Activated naive CD8-positive, alpha-beta T cell treated with anti-CD3 and anti-CD28 coated beads for 36 hours (primary cell): ENCODE results near the gene FAM124A. TPM values are rescaled to one million over a fixed set of nuclear protein-coding genes. Genes with fewer than 3 reads are reported as not detected.

ENCODE experiments used
- DNase-seq: peaks from one replicate; pipeline ENCODE4 v3.0.0; 2021
- H3K27ac Mint-ChIP-seq: one replicate; pipeline ENCODE4 v1.8.0; 2022; ENCODE audit warnings: mild to moderate bottlenecking, moderate library complexity, mixed read lengths
- H3K27me3 Mint-ChIP-seq: one replicate; pipeline ENCODE4 v1.8.0; 2022; ENCODE audit warnings: mild to moderate bottlenecking, mixed read lengths
- H3K36me3 Mint-ChIP-seq: one replicate; pipeline ENCODE4 v1.8.0; 2021; ENCODE audit warnings: mild to moderate bottlenecking, mixed read lengths
- H3K4me1 Mint-ChIP-seq: one replicate; pipeline ENCODE4 v1.8.0; 2021; ENCODE audit warnings: mixed read lengths
- H3K4me3 Mint-ChIP-seq: one replicate; pipeline ENCODE4 v1.8.0; 2022; ENCODE audit warnings: mild to moderate bottlenecking, moderate library complexity, mixed read lengths
- H3K9me3 Mint-ChIP-seq: one replicate; pipeline ENCODE4 v1.8.0; 2022; ENCODE audit warnings: mixed read lengths
- total RNA-seq, 2 experiments: library from RNA; stranded (reverse); gene quantifications; one replicate each; pipeline ENCODE4 v1.2.3, GENCODE V29; 2021

Gene FAM124A
- total RNA-seq, 2 experiments from 2014 or later: 0.21 to 0.30 TPM

- Mint-ChIP-seq H3K4me3 (no peak overlapping the region), H3K27ac (no peak overlapping the region), H3K4me1 (peaks cover 17% of the 10 kb centered on the region), H3K36me3 (no peaks in the 10 kb centered on the region), H3K27me3 (no peaks in the 10 kb centered on the region), H3K9me3 (no peaks in the 10 kb centered on the region)
- DNase-seq: no peak
These were observed 111.6 kb downstream of the FAM124A start for GRCh38 chr13:51333826-51334225.

Other genes with a start within 250 kb of the FAM124A start
- not detected for gene C13orf42, start 111.1 kb upstream of the FAM124A start, total RNA-seq
- gene SERPINE3, start 117.3 kb downstream of the FAM124A start, total RNA-seq: not detected
- gene INTS6, start 230.6 kb downstream of the FAM124A start, total RNA-seq: 10 to 100 TPM; 42.6 to 44.5 TPM